Natural killer cell (primary cell): ENCODE results near the gene AP1G1. TPM values are rescaled to one million over a fixed set of nuclear protein-coding genes. Genes with fewer than 3 reads are reported as not detected.
"Not testable (repeated sequence)": the region's sequence is repeated elsewhere in the genome, so short reads cannot be mapped to it uniquely, and the experiment has no call there.

Experiments
- ATAC-seq, 3 donors: fragments of 150-1000 bp in 2 of 3; fragments of 200-7000 bp in 1 of 3; cut with Tn5 transposase; 1 replicate in 1 of 3; 2 replicates in 2 of 3; pipeline ENCODE4 v1.10.0; 2021; ENCODE audit warnings: mild to moderate bottlenecking in 2 of 3, moderate library complexity in 2 of 3
- DNase-seq, 2 donors: peaks; one replicate each; pipeline versions ENCODE4 v3.0.0 to v3.0.0-alpha.2; 2013 to 2021; ENCODE audit warnings: mixed read lengths in 1 of 2
- H3K27ac ChIP-seq: one replicate; pipeline ENCODE4 v1.5.1; 2013; ENCODE audit warnings: mild to moderate bottlenecking, low read length
- H3K27me3 ChIP-seq: one replicate; pipeline ENCODE4 v1.6.1; 2013; ENCODE audit warnings: low read length; ENCODE audit not compliant: control insufficient read depth, insufficient read depth
- H3K36me3 ChIP-seq: one replicate; pipeline ENCODE4 v1.6.1; 2013; ENCODE audit warnings: low read length; ENCODE audit not compliant: control insufficient read depth, insufficient read depth
- H3K4me1 ChIP-seq: one replicate; pipeline ENCODE4 v1.6.1; 2013; ENCODE audit warnings: low read length; ENCODE audit not compliant: control insufficient read depth, insufficient read depth
- H3K4me3 ChIP-seq: one replicate; pipeline ENCODE4 v1.5.1; 2013; ENCODE audit warnings: low read length
- H3K9me3 ChIP-seq: one replicate; pipeline ENCODE4 v1.6.1; 2013; ENCODE audit warnings: low read length; ENCODE audit not compliant: control insufficient read depth, insufficient read depth
- H3K27ac Mint-ChIP-seq, 2 donors: one replicate each; pipeline ENCODE4 v1.8.0; 2022; ENCODE audit warnings: mild to moderate bottlenecking in 2 of 2, mixed read lengths in 2 of 2, moderate library complexity in 1 of 2
- H3K27me3 Mint-ChIP-seq, 2 donors: one replicate each; pipeline ENCODE4 v1.8.0; 2022; ENCODE audit warnings: low read depth in 2 of 2, mixed read lengths in 2 of 2
- H3K36me3 Mint-ChIP-seq: one replicate; pipeline ENCODE4 v1.8.0; 2022; ENCODE audit warnings: mixed read lengths
- H3K4me1 Mint-ChIP-seq, 2 donors: one replicate each; pipeline ENCODE4 v1.8.0; 2022; ENCODE audit warnings: mixed read lengths in 2 of 2
- H3K4me3 Mint-ChIP-seq: one replicate; pipeline ENCODE4 v1.8.0; 2022; ENCODE audit warnings: mild to moderate bottlenecking, moderate library complexity, mixed read lengths
- H3K9me3 Mint-ChIP-seq, 2 donors: one replicate each; pipeline ENCODE4 v1.8.0; 2022; ENCODE audit warnings: mixed read lengths in 2 of 2
- CTCF ChIP-seq: fragments of 200-600 bp; IDR thresholded peaks from one replicate; pipeline ENCODE4 v1.8.0; 2022; ENCODE audit warnings: antibody characterized with exemption
- WGBS: methylation state at CpG from one replicate; pipeline ENCODE4 v1.1.7; 2013; ENCODE audit warnings: missing lambda C conversion rate; ENCODE audit not compliant: insufficient coverage; 5-methylcytosine and 5-hydroxymethylcytosine counted together
- intact Hi-C: fragments of 100-400 bp; cut with micrococcal nuclease; formaldehyde crosslinking; loops from one replicate; pipeline ENCODE4 v1.14.2; 2022
- total RNA-seq, 4 donors: library from RNA; stranded (reverse); fragments of 120-200 nt in 1 of 4; gene quantifications; one replicate each; pipeline versions ENCODE4 v1.2.3 to v1.2.4, GENCODE V29; 2013 to 2022

AP1G1 gene
- total RNA-seq, 3 donors from 2014 or later (not counting 1 experiment from before 2014, with no cell fraction given): 176 to 212 (median 188) TPM

- Mint-ChIP-seq H3K9me3 (no peaks in the 10 kb centered on the region), H3K27me3 (no peaks in the 10 kb centered on the region), H3K27ac (no peak overlapping the region), H3K36me3 (no peaks in the 10 kb centered on the region), H3K4me1 (no peaks in the 10 kb centered on the region), H3K4me3 (no peak overlapping the region)
- Histone ChIP-seq H3K9me3 (no peaks in the 10 kb centered on the region), H3K4me3 (no peak overlapping the region), H3K4me1 (no peaks in the 10 kb centered on the region), H3K36me3 (no peaks in the 10 kb centered on the region), H3K27ac (no peak overlapping the region), H3K27me3 (no peaks in the 10 kb centered on the region)
- TF ChIP-seq CTCF: no peak
- DNase-seq: no peak
- no peak for ATAC-seq
- 85% methylated on average over 2 of the region's 3 CpGs for WGBS
- intact Hi-C loops: no loop called here
These were observed 28.5 kb upstream of the AP1G1 start for GRCh38 chr16:71837150-71837549.

- TF ChIP-seq CTCF: no peak
- Mint-ChIP-seq H3K4me1 (no peaks in the 10 kb centered on the region), H3K9me3 (no peaks in the 10 kb centered on the region), H3K27me3 (no peaks in the 10 kb centered on the region), H3K27ac (no peak overlapping the region), H3K36me3 (no peaks in the 10 kb centered on the region), H3K4me3 (no peak overlapping the region)
- Histone ChIP-seq H3K9me3 (no peaks in the 10 kb centered on the region), H3K27ac (no peak overlapping the region), H3K27me3 (no peaks in the 10 kb centered on the region), H3K4me3 (no peak overlapping the region), H3K4me1 (no peaks in the 10 kb centered on the region), H3K36me3 (no peaks in the 10 kb centered on the region)
- 91% methylated on average over 3 of the region's 3 CpGs for WGBS
- intact Hi-C loops: no loop called here
- ATAC-seq: no peak
- no peak for DNase-seq
These were observed 25.7 kb upstream of the AP1G1 start for GRCh38 chr16:71834291-71834690.

- H3K27ac ChIP-seq, H3K4me1 ChIP-seq, H3K4me3 Mint-ChIP-seq, H3K36me3 Mint-ChIP-seq, DNase-seq, H3K36me3 ChIP-seq, H3K27ac Mint-ChIP-seq, H3K9me3 ChIP-seq, H3K4me3 ChIP-seq, H3K27me3 Mint-ChIP-seq, H3K27me3 ChIP-seq, H3K9me3 Mint-ChIP-seq, intact Hi-C loops, ATAC-seq, H3K4me1 Mint-ChIP-seq: not testable (repeated sequence)
- WGBS: 90% methylated on average over 2 of the region's 2 CpGs
These were observed 23.5 kb upstream of the AP1G1 start for GRCh38 chr16:71832112-71832511.

- H3K36me3 Mint-ChIP-seq, H3K9me3 Mint-ChIP-seq, H3K9me3 ChIP-seq, H3K4me1 ChIP-seq, intact Hi-C loops, H3K4me1 Mint-ChIP-seq, H3K27me3 Mint-ChIP-seq, H3K27me3 ChIP-seq, H3K4me3 ChIP-seq, H3K4me3 Mint-ChIP-seq, H3K36me3 ChIP-seq, H3K27ac ChIP-seq, DNase-seq, ATAC-seq, H3K27ac Mint-ChIP-seq: not testable (repeated sequence)
- WGBS: 87% methylated on average over 2 of the region's 3 CpGs
These were observed 23.1 kb upstream of the AP1G1 start for GRCh38 chr16:71831698-71832097.

GRCh38 chr16:71830359-71830758 is 21.7 kb upstream of the AP1G1 start:
- Mint-ChIP-seq H3K4me1 (no peaks in the 10 kb centered on the region), H3K9me3 (no peaks in the 10 kb centered on the region), H3K27ac (no peak overlapping the region), H3K36me3 (no peaks in the 10 kb centered on the region), H3K4me3 (no peak overlapping the region), H3K27me3 (no peaks in the 10 kb centered on the region)
- Histone ChIP-seq H3K4me3 (no peak overlapping the region), H3K27me3 (no peaks in the 10 kb centered on the region), H3K27ac (no peak overlapping the region), H3K9me3 (no peaks in the 10 kb centered on the region), H3K36me3 (no peaks in the 10 kb centered on the region), H3K4me1 (no peaks in the 10 kb centered on the region)
- no peak for DNase-seq
- WGBS: 100% methylated on average over 1 of the region's 2 CpGs
- intact Hi-C loops: no loop called here
- no peak for ATAC-seq
- TF ChIP-seq CTCF: no peak
